HG03469 (cell line): ENCODE data around the gene TTLL8.

Experiments
- ATAC-seq: cut with Tn5 transposase; IDR thresholded peaks from one replicate; pipeline ENCODE4 v1.9.1; 2021; ENCODE audit warnings: mild to moderate bottlenecking, moderate library complexity, moderate number of reproducible peaks; ENCODE audit not compliant: unreplicated experiment

The TTLL8 gene

DNA sequence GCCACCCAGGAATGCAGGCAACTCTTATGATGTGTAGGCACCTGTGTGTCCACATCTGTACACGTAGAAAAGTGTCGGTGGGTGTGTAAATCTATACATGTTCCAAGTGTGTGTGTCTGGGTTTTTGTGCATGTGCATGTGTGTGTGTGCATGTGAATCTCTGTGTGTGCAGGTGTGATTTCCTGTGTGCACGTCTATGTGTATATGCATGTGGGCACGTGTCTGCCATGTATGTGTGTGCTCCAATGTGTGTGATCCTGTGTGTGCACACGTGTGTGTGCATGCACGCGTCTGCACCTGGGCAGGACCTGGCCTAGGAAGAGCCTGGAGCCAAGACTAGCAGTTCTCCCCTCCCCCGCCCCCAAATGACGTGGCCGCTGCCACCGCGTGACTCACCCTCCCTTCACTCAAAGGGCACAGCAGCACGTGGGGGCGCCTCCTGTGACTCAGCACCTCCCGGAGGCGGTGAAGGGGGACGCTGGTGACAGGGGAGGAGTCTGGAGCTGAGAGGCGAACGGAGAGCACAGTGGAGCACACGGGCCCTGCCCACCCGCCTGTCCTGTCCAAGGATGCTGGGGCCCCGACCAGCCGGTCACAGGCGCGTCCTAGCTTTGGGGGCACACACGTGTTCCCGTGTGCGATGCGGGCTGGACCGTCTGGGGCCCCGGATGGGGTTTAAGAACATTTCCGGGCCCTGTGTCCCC is 87.4 kb downstream of the TTLL8 start:
- no peak for ATAC-seq

DNA sequence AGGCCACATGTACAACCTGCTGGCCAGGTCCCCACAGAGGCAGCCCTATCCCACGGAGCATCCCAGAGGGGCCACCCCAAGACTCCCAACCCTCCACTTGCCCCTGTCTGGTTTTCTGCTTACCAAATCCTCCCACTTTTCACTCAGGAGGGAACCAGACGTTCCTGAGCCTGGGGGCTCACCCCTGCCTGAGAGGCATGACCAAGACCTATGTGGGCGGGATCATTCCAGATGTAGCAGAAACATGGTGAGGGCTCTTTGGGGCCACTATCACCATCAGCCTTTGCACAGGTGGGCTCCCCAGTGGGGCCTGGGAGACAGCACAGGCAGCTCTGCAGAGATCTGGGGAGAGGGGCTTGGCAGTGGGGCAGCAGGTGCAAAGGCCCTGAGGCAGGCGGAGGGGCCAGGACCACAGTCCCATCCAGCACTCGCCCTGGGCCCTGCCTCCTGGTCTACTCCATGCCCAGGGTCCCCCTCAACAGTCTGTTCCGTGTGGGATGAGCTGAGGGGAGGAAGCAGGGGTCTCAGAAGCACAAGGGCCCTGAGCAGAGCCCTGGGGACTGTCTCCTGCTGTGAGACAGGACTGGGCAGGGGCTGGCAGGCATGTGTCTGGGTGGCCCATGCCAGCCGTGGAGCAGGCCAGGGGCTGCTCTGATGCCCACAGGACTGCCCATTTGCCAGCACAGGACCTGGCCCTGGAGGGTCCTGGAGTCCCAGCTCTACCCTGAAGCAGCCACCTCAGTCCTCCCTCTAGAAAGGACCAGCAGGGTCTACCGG is 88.2 kb downstream of the TTLL8 start:
- ATAC-seq: no peak

DNA sequence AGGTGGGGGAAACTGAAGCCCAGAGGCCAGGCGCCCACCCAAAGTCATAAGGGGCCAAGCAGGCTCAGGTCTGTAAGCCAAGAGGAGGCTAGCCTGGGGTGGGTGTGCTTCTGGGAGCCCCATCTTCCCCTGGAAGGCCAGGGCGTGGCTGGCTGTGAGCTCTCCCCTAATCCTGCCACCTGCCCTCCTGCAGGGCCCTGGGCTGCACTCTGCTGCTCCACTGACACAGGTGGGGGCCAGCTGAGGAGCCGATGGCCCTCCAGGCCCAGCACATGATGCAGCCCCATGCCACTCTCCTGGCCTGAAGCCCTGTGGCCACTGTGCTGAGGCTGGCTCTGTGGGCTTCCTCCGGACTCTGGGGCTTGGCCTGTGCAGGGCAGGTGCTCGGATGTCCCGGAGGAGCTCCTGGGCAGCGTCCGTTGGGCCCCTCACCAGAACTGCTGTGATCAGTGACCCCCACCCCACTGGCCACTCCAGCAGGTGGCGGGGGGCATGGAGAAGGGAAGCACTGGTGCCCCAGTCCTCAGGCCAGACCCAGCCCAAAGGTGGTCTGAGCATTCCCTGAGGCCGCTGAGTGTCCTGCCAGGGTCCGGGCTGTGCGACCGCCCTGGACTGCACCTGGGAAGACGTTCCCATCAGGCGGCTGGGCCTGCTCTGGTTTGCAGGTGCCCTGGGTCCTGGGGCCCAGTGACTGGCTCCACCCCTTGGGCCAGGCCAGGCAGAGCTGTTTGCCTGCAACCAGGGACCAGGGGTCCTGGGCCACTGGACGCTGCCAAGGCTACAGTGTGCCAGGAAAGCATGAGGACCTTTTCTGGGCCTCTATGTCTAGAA is 89.1 kb downstream of the TTLL8 start:
- no peak for ATAC-seq
